ENCODE data around the gene ACCSL.

Gene ACCSL

GRCh38 chr11:44047931-44048431 lies at the start of gene ACCSL:
Gene ACCSL, plus strand, starts transcription at chr11:44047981. Its CDS starts 56 bp downstream, at chr11:44048037.
- DNase-seq (ENCODE audit: low read depth in 2 of 2), result no peak

DNA sequence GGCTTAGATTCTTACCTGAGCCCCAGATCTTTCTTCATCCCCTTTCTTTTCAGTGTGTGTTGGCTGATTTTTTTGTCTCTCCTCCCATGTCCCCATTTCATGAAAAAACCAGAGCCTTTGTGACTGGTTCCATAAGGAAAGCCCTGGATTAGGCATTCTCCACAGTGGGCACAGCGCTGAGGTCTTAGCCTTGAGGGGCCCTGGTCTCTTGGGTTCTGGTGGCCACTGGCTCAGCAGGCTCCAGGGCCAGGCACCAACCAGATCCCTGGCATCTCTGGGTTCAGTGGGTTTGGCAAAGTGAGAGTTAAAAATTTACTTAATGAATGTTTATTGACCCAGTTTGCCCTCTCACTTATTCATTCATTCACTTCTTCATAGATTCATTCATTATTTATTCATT lies 49.5 kb upstream of the ACCSL start:
- DNase-seq (ENCODE audit: low read depth in 2 of 2), result no peak

- no peak for DNase-seq (ENCODE audit: low read depth in 2 of 2)
Measured at GRCh38 chr11:44000731-44001130, 47.0 kb upstream of the ACCSL start.

DNA sequence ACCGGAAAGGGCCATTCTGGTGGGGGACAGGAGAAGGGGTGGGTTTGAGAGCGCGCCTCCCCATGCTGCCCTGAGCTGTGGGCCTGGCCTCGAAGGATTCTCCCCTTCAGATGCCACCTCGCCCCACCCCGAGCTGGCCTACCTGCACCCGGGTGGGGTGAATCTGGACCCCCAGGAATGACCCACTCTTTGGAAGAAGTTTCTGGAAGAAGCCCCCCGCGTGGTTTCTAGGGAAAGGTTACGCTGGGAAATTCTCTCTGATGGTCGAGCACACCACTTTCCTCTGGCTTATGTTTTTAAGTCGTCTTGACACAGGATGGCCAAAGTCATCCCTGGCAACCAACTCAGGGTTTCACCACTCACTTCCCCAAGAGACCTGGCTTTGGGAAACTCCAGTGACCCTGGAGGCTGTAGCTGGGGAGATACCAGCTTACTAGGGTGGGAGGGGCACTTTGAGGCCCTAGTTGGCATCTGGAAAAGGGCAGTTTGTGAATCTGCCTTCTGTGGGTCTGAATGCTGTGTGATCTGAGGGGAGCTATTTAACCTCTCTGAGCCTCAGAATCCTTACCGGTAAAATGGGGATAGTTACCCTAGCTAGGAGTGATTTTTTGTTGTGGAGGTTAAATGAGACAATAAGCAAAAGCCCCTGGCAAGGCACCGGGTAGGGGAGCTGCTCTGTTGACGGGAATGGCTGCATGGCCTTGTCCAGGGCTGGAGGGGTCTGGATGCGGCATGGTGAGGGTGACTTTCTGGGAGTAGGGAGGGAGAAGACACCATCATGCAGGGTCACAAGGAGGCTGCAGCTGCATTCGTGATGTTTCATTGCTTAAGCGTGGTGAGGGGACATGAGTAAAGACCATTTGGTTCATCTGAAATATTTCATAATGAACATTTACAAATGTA lies 45.3 kb upstream of the ACCSL start:
- DNase-seq (ENCODE audit: low read depth in 2 of 2), result no peak

DNA sequence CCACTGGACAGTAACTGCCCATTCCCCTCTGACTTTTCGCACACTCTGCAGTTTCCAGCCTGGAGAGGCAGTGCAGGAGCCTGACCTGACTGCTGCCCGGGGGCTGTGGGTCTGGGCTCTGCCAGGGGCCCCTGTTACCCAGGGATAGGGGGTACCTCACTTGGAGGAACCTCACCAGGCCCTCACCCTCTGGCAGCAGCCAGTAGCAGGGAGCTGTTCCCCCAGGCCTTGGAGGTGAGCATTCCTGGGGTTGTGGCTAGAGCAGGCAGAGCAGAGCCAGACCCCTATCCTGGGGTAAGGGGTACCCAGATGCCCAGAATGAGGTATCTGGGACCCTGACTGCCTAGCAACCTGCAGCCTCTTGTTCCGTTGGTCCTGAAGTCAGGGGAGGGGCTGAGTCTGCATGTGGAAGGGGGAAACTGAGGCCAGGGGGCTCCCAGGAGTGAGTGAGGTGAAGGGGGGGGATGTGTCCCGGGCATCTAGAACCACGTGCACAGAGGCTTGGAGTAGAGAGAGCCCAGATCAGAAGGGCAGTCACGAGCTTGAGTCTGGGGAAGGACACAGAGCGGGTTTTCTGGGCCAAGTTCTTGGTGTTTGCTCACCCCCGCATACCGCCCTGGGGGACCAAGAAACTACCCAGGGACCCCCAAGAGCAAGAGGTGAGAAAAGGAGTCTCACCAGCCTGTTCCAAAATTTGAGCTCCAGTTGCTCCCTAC lies 43.9 kb upstream of the ACCSL start:
- no peak for DNase-seq (ENCODE audit: low read depth in 2 of 2)

DNA sequence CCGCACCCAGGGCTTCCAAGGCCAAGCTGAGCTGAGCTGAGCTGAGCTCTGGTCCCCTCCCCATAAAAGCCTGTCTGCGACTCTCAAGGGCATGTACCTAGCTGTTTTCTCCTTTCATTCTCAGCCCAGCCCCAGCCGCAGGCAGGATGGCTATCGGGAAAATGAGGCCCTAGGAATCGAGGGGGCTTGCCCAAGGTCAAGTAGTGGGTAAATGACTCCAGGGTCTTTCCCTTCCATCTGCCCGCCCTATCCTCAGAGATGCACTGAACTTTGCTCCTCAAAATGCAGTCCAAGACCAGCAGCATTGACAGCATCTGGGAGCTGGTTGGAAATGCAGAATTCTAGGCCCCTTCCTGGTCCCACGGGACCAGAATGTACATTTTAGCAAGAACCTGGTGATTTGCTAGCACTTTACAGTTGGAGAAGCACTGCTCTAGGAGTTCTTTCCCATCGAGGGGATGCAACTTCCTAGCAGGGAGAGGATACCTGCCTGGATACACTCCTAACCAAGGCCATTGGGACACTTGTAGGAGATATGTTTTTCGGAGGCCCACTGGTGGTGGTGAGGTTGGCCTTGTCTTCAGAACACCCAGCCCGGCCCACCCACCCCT lies 43.2 kb upstream of the ACCSL start:
- no peak for DNase-seq (ENCODE audit: low read depth in 2 of 2)

DNA sequence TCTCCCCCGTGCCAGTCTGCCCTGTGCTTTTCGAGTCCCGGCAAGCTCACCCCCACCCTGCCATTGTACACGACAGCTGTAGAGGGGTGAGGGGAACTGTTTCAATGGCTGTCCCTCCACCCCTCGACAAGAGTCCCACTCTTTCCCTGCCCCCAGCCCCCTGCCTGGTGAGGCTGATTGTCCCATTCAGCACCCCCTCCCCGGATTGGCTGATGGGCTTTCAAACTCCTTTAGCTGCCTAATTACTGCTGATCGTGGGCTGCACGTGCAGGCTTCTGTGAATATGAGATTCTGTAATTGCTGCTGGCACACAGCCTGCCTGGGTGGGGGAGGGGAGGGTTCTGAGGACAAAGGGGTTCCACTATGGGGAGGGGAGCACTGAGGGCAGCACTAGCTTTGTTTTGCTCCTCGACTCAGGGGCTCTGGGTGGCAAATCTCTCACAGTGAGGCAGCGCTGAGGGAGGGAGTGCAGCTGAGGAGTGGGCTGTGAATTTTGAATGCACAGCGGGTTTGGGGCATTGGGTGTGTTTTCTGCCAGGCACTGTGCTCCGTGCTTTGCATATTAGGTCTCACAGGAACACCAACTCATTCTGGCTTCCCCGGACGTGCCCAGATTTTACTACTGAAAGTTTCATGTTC lies 42.6 kb upstream of the ACCSL start:
- no peak for DNase-seq (ENCODE audit: low read depth in 2 of 2)

DNA sequence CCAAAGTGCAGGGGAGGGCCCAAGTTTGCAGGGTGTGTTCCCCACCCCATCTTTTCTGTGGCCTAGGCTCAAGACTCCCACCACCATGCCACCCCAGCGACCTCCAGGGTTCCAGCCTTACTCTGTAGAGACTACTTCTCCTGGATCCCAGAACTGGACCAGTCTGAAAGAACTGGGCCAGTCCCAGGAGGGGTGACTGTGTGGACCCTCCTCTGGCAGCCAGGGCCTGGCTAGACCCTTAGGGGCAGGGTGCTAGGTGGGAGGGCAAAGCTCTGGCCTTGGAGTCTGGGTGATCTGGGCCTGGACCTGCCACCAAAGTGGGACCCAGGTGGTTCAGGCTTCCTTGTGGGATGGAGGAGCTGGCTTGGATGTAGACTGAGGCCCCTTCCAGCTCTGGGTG lies 41.8 kb upstream of the ACCSL start:
- no peak for DNase-seq (ENCODE audit: low read depth in 2 of 2)

- DNase-seq (ENCODE audit: low read depth in 2 of 2), result no peak
Measured at GRCh38 chr11:44006917-44007361, 40.8 kb upstream of the ACCSL start.

- DNase-seq (ENCODE audit: low read depth in 2 of 2), result no peak
Measured at GRCh38 chr11:44007481-44008087, 40.2 kb upstream of the ACCSL start.

DNA sequence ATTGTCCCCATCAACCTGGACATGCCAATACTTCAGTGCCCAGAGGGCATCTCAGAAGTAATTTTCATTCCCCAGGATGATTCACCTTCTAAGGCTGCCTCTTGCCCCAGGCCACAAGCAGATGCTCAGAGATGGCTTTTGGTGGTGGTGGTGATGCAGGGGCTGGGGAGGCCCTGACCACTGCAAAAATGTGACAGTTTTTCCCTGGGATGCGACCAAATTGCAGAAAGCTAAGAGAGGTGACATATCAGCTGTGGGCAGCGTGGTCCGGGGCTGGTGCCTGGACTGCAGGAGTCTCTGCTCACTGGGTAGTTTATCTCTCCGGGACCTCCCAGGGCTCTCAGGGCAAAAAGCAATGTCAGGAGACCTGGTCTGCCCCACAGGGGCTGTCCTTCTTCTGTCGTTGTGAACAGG lies 39.7 kb upstream of the ACCSL start:
- no peak for DNase-seq (ENCODE audit: low read depth in 2 of 2)

- DNase-seq (ENCODE audit: low read depth in 2 of 2), result no peak
Measured at GRCh38 chr11:44008698-44009097, 39.1 kb upstream of the ACCSL start.

- DNase-seq (ENCODE audit: low read depth in 2 of 2), result no peak
Measured at GRCh38 chr11:44010789-44011251, 37.0 kb upstream of the ACCSL start.

DNA sequence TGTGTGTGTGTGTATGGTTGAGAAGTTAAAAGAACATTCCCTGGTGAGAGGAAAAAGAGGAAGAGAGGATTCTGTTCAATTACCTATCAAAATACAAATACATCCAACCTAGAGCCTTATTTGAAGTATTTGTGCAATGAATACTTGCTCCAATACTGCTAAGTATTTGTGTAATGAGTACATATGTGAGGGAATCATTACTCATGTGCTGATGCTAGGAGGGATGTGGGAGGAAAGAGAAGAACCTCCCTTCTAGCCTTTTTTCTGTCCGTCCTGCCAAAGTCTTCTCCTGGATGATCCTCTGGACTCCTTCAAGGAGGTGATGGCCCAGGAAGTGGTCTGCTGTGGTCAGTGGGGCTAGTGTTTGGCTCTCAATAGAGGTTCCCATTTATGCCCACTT lies 36.0 kb upstream of the ACCSL start:
- DNase-seq (ENCODE audit: low read depth in 2 of 2), result no peak

DNA sequence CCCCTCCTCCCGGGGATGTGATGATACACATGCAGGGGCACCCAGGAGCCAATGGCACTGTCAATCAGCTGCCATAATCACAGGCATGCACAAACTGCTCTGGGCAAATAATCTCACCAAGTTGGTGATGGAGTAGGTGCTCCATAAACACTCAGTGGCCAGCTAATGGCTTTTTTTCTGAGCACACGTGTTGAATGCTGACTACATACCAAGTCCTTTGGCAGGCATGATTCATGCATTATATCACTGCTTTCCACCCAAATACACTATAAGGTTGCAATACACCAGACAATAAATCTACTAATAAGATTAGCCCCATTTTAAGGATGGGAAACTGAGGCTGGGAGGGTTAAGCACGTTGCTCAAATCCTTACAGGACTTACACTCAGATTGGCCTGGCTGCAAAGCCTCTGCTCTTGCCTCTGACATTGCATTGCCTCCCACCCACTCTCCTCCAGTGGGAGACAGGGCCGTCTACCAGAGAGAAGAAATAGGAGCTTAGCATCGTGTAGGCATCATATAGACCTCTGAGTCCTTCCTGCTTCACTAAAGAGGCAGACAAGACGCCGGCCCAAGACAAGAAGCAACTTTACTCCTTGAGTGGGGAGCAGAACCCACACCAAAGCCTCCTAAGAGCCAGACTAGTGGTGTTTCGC lies 32.7 kb upstream of the ACCSL start:
- no peak for DNase-seq (ENCODE audit: low read depth in 2 of 2)

GRCh38 chr11:44015624-44016007 lies 32.2 kb upstream of the ACCSL start:
- no peak for DNase-seq (ENCODE audit: low read depth in 2 of 2)

DNA sequence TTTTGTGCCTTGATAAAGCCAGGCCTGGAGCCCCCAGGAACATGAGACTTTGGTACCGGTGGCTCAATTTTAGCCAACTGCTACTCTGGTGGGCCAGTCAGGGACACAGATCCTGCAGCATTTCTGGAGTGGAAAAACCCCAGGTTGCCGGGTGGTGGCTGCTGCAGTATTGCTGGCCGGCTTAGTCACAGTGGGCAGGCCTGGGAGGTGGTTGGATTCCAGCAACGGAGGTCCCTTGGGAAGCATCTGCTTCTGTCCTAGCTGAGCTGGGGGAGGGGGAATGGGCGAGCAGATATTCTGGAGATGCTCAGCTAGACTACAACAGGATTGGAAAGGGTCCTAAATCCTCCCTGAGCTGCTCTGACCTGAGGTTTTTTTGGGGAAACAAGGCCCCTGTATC lies 31.6 kb upstream of the ACCSL start:
- no peak for DNase-seq (ENCODE audit: low read depth in 2 of 2)

GRCh38 chr11:44016546-44017442 lies 31.0 kb upstream of the ACCSL start:
- no peak for DNase-seq (ENCODE audit: low read depth in 2 of 2)

- no peak for DNase-seq (ENCODE audit: low read depth in 2 of 2)
Measured at GRCh38 chr11:44017443-44018126, 30.2 kb upstream of the ACCSL start.
